Activated CD4-positive, alpha-beta T cell treated with anti-CD3 and anti-CD28 coated beads, Interleukin-2, amount 10 ng/mL, durations not matched to agents 7 days and 5 days (primary cell): ENCODE data around the gene PLCH1. TPM values are rescaled to one million over a fixed set of nuclear protein-coding genes. Genes with fewer than 3 reads are reported as not detected.

ENCODE experiments used
- CTCF ChIA-PET: fragments of 350-600 bp; sonication (Branson Sonifier 250); formaldehyde crosslinking; loops from one replicate; lab custom pipeline; 2021; ENCODE audit warnings: antibody characterized with exemption; lab: Charles Lee
- POLR2A ChIA-PET: fragments of 350-600 bp; sonication (Branson Sonifier 250); formaldehyde crosslinking; loops from one replicate; lab custom pipeline; 2021; ENCODE audit warnings: antibody characterized with exemption; lab: Charles Lee
- DNase-seq: peaks from one replicate; pipeline ENCODE4 v3.0.0-alpha.2; 2020
- H3K27ac Mint-ChIP-seq: one replicate; pipeline ENCODE4 v1.8.0; 2021; ENCODE audit warnings: mild to moderate bottlenecking, moderate library complexity, mixed read lengths
- H3K27me3 Mint-ChIP-seq: one replicate; pipeline ENCODE4 v1.8.0; 2021; ENCODE audit warnings: mixed read lengths
- H3K36me3 Mint-ChIP-seq: one replicate; pipeline ENCODE4 v1.8.0; 2021; ENCODE audit warnings: low read depth, mixed read lengths
- H3K4me1 Mint-ChIP-seq: one replicate; pipeline ENCODE4 v1.8.0; 2021; ENCODE audit warnings: mixed read lengths
- H3K4me3 Mint-ChIP-seq: one replicate; pipeline ENCODE4 v1.8.0; 2021; ENCODE audit warnings: mild to moderate bottlenecking, moderate library complexity, mixed read lengths
- H3K9me3 Mint-ChIP-seq: one replicate; pipeline ENCODE4 v1.8.0; 2021; ENCODE audit warnings: mixed read lengths
- total RNA-seq, 2 experiments: library from RNA; stranded (reverse); gene quantifications; one replicate each; pipeline ENCODE4 v1.2.3, GENCODE V29; 2021

PLCH1 gene
- total RNA-seq, 2 experiments from 2014 or later = 0.37 TPM

DNA sequence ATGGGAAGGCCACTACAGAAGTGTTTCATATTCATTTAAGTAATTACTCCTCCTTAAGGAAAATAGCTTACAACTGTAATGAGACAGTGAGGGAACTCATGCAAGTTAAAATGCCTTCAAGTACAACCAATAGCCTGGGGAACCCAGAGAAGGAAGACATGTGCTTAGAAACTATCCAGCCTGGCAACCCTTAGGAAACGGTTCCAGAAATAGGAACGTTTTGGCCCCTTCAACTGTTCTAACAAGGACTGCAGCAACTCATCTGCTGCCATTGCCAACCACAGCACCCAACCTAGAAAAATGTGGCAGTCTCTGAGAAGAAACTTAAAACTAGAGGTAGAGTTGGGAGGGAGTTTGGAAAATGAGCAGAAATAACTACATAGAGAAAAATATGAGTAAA lies 303.8 kb downstream of the PLCH1 start:
- POLR2A ChIA-PET = no interaction called here
- no peaks in the 10 kb centered on the region for H3K27me3 Mint-ChIP-seq
- H3K9me3 Mint-ChIP-seq = no peaks in the 10 kb centered on the region

DNA sequence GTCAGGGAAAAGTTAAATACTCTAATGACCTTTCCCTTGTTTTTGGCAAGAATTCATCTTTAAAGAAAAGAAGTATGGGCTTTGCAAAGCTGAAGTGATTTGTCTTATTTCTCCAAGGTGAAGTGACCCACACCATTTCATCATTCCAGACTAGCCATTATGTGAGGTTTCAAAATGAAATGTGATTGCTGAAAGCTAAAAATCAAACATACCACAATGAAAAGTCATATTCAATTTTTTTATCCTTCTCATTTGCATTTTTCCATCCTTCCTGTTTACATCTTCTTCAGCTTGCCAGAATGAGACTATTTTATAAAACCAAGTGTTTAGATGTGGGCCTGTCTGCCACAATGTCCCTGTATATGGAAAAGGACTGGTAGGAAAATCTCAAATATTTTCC lies 309.1 kb downstream of the PLCH1 start:
- ChIA-PET POLR2A (no interaction called here), CTCF (no interaction called here)
- Mint-ChIP-seq H3K36me3 (no peaks in the 10 kb centered on the region), H3K4me1 (no peaks in the 10 kb centered on the region), H3K4me3 (no peak overlapping the region), H3K27me3 (no peaks in the 10 kb centered on the region), H3K27ac (no peak overlapping the region), H3K9me3 (no peaks in the 10 kb centered on the region)
- no peak for DNase-seq

More for the DNA sequence above, 303.8 kb downstream of the PLCH1 start:
- DNase-seq = no peak
- Mint-ChIP-seq H3K36me3 (no peaks in the 10 kb centered on the region), H3K27ac (no peak overlapping the region), H3K4me1 (no peaks in the 10 kb centered on the region), H3K4me3 (no peak overlapping the region)
- CTCF ChIA-PET = no interaction called here

DNA sequence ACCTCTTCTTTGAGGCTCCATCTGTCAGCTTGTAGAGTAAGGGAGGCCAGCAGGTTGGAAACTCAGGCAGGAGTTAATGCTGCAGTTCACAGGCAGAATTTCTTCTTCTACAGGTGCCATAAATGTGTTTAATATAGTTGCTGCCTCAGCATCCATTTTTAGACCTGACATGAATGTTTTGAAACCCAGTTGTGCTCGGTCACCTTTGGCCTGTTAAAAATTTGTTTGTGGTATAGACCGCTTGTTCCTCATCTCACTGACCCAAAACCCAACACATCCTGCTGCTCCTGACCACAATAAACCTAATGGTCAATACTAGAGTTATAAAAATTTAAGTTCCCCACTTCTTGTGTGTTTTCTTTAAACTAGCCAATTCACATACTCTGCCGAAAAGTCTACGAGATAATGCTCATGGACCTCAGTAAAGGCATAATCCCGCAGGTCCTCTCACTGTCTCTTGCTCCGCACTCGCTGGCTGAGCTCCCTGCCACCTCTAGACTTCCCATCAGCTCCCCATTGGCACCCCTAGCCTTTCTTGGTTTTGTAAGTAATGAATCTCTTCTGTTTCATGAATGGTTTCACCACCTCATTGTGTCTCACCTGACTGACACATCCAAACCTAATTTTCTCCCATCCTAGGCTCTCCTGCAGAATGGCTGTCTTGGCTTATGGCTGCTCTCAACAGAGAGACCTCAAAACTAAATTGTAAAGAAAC lies 312.9 kb downstream of the PLCH1 start:
- H3K27ac Mint-ChIP-seq = no peak overlapping the region
- H3K4me1 Mint-ChIP-seq = no peaks in the 10 kb centered on the region
- H3K36me3 Mint-ChIP-seq = no peaks in the 10 kb centered on the region
- H3K9me3 Mint-ChIP-seq = peaks cover 8% of the 10 kb centered on the region
- POLR2A ChIA-PET = no interaction called here
- H3K27me3 Mint-ChIP-seq = no peaks in the 10 kb centered on the region
- no peak overlapping the region for H3K4me3 Mint-ChIP-seq
- CTCF ChIA-PET = no interaction called here
- no peak for DNase-seq

DNA sequence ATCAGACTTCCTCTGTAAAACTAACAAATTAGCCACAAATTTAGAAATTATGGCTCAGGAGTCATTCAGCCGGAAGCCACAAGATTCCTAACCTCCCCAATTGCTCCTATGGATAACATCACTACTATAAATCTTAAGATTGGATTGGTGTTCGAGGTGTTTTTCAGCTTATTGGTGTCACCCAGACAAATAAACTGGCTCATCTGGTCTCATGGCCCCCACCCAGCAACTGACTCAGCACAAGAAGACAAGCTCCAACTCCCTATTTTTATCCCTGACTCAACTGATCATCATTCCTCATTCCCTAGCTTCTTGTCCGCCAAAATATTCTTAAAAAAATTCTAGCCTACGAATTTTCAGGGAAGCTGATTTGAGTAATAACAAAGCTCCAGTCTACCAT lies 316.3 kb downstream of the PLCH1 start:
- no peaks in the 10 kb centered on the region for H3K27me3 Mint-ChIP-seq
- H3K4me1 Mint-ChIP-seq = no peaks in the 10 kb centered on the region
- no peak overlapping the region for H3K4me3 Mint-ChIP-seq
- DNase-seq = no peak
- H3K9me3 Mint-ChIP-seq = peaks cover 11% of the 10 kb centered on the region
- POLR2A ChIA-PET = no interaction called here
- H3K36me3 Mint-ChIP-seq = no peaks in the 10 kb centered on the region
- no peak overlapping the region for H3K27ac Mint-ChIP-seq
- CTCF ChIA-PET = interaction anchor here (1.0 kb wide), 1 partner anchor 11 kb away, joined by 4 read pairs; no protein-coding TSS in a partner anchor

DNA sequence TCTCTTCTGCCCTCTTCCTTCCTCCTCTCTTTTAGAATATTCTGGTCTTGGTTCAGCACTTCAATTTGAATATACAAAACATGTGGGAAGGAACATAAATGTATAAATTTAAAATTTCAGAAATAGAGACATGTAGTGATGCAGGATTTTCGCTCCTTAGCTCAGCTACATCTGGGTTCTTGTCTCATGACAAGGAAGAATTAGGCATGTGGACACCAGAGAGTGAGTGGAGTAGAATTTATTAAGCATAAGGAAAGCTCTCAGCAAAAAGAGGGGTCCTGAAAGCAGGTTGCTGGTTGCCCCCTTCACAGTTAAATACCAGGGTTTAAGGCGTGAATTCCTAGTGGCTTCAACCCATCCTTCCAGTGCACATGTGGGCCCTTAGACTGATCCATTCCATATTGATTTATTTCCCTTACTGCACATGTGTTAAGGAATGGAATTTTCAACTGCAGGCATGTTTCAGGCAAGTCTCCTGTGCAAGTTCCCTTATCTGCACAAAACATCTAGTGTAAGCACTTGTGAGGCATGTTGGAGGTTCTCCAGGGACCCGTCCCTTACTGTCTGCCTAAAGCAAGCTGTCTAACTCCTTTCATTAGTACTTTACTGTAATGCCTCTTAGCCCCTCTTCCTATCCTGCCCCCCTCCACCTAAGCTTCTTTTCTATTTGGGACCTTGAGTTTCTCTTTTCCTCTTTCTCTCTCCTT lies 318.2 kb downstream of the PLCH1 start:
- no peak for DNase-seq
- no peaks in the 10 kb centered on the region for H3K4me1 Mint-ChIP-seq

DNA sequence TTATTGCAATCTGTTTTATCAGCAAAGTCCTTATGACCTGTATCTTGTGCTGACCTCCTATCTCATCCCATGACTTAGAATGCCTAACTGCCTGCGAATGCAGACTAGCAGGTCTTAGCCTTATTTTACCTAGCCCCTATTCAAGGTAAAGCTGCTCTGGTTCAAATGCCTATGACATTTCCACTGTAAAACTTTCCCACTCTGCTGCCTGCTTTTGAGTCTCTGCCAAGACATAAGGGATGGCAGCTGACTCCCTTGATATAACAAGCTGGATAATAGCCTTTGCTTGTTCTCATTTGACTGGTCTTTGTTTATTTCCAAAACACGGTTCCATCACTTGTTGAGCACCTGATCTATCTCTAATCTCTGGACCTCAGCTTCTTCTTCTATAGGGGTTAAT lies 319.5 kb downstream of the PLCH1 start:
- no peaks in the 10 kb centered on the region for H3K27me3 Mint-ChIP-seq
- POLR2A ChIA-PET = interaction anchor here (0.6 kb wide), 1 partner anchor 1460 kb away, joined by 3 read pairs; no protein-coding TSS in a partner anchor
- no peaks in the 10 kb centered on the region for H3K4me1 Mint-ChIP-seq

More for the DNA sequence above, 318.2 kb downstream of the PLCH1 start:
- H3K4me3 Mint-ChIP-seq = no peak overlapping the region
- no peaks in the 10 kb centered on the region for H3K27me3 Mint-ChIP-seq
- H3K27ac Mint-ChIP-seq = no peak overlapping the region
- CTCF ChIA-PET = no interaction called here
- peaks cover 11% of the 10 kb centered on the region for H3K9me3 Mint-ChIP-seq
- no peaks in the 10 kb centered on the region for H3K36me3 Mint-ChIP-seq
- POLR2A ChIA-PET = no interaction called here

DNA sequence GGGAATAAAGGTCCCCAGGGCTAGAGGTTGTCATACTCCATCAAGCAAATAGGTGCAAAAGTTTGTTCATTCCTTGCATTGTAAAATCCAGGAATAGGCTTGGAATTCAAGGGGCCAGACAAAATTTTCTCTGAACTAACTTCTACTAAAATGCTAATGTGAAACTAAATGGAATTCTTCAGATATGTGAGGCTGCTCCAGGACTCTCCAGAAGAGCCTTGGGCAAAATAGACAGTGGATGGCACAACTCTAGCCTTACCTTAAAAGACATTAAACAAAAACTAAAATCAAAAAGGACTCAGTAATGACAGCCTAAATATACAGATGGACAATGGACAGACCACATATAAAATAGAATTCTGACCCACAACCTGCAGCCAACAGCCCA lies 320.6 kb downstream of the PLCH1 start:
- no peaks in the 10 kb centered on the region for H3K36me3 Mint-ChIP-seq
- POLR2A ChIA-PET = interaction anchor here (0.6 kb wide), 1 partner anchor 77 kb away, joined by 6 read pairs; no protein-coding TSS in a partner anchor

More for the DNA sequence above, 319.5 kb downstream of the PLCH1 start:
- DNase-seq = no peak
- peaks cover 11% of the 10 kb centered on the region for H3K9me3 Mint-ChIP-seq
- CTCF ChIA-PET = no interaction called here
- H3K27ac Mint-ChIP-seq = no peak overlapping the region
- no peak overlapping the region for H3K4me3 Mint-ChIP-seq
- H3K36me3 Mint-ChIP-seq = no peaks in the 10 kb centered on the region

DNA sequence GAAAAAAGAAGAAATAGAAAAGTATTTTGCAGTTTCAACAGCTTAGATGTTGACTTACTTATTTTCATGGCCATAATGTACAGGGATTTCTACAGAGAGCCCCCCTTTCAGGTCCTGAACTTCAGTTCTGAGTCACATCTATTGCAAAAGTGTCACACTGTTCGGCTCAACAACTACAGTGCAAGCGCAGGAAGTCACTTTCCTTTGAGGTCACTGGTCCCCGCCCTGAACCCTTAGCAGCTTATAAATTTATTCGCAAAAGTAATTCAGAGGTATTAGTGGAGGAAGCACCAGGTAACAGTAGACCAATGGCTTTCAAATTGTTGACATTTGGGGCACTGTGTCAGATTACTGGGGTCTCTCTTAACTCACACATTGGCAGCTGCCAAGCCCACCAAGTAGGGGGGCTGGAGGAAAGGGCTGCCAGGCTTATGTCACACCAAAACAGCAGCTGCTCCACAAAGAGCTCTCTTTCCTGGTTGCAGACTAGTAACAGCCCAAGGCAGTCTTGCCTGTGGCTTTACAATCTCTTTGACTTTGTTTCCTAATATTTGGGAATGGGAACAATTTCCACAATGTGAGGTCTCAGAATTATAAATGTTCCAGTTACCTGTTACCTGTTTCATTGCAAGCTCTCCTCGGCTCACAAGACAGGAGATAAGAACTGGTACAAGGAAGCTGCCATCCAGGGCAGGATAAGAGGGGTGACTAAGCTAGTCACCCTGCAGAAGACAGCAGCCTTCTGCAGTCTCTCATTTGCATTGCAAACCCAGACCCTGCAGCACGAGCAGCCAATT lies 321.1 kb downstream of the PLCH1 start:
- CTCF ChIA-PET = no interaction called here
- no peak overlapping the region for H3K4me3 Mint-ChIP-seq
- DNase-seq = no peak
- H3K9me3 Mint-ChIP-seq = peaks cover 11% of the 10 kb centered on the region
- H3K4me1 Mint-ChIP-seq = no peaks in the 10 kb centered on the region
- no peaks in the 10 kb centered on the region for H3K27me3 Mint-ChIP-seq
- POLR2A ChIA-PET = interaction anchor here (0.6 kb wide), 1 partner anchor 77 kb away, joined by 6 read pairs; no protein-coding TSS in a partner anchor
- no peak overlapping the region for H3K27ac Mint-ChIP-seq
- H3K36me3 Mint-ChIP-seq = no peaks in the 10 kb centered on the region

More for the DNA sequence above, 320.6 kb downstream of the PLCH1 start:
- H3K27ac Mint-ChIP-seq = no peak overlapping the region
- CTCF ChIA-PET = no interaction called here
- H3K4me3 Mint-ChIP-seq = no peak overlapping the region
- H3K27me3 Mint-ChIP-seq = no peaks in the 10 kb centered on the region
- no peaks in the 10 kb centered on the region for H3K4me1 Mint-ChIP-seq
- DNase-seq = no peak
- peaks cover 11% of the 10 kb centered on the region for H3K9me3 Mint-ChIP-seq

DNA sequence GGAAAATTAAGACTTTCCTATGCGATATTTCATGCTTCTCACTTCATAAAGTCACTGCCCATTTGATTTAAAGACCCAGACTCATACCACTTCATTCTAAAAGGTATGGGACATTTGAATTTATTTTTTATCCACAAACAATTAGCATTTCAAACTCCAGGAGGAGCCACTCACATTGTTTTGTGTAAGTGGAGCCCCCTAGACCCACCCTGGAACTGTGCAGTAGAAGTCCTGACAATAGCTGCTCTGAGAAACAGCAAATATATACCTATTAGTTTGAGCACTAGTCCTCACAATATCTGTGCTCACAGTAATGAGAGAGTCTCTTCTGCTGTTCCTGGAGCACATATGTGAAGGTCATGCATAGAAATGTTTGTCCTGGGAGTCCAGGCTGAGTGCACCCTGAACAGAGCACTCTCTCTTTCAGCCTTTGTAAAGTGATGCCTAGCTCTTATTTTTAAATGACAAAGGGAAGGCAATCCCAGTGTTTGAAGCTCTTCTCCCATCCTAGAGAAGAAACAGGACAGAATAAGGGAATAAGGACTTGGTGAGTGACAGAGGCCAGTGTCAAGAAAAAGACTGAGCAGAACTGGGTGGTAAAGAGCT lies 323.9 kb downstream of the PLCH1 start:
- H3K27ac Mint-ChIP-seq = no peak overlapping the region
- ChIA-PET CTCF (no interaction called here), POLR2A (no interaction called here)
- H3K4me1 Mint-ChIP-seq = no peaks in the 10 kb centered on the region
- H3K36me3 Mint-ChIP-seq = no peaks in the 10 kb centered on the region
- no peaks in the 10 kb centered on the region for H3K27me3 Mint-ChIP-seq
- DNase-seq = no peak
- H3K4me3 Mint-ChIP-seq = no peak overlapping the region
- peaks cover 4% of the 10 kb centered on the region for H3K9me3 Mint-ChIP-seq

DNA sequence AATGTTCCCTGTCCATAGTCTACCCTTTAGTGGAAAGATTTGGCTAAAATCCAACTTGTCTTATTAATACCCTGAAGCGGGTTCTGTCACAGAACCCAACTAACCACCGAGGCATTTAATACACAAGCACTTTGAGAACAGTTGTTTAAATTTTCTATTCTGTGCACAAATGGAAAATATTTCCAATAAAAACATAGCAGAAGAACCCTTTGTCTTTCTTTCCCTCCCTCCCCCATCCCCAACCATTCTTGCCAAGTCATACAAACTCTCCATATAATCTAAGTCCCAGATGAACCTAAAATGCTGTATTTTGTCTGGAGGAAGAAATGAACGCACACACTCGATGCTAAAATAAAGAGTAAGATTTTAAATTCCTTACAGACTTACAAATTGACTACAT lies 324.5 kb downstream of the PLCH1 start:
- Mint-ChIP-seq H3K4me1 (no peaks in the 10 kb centered on the region), H3K9me3 (peaks cover under 1% of the 10 kb centered on the region), H3K27me3 (no peaks in the 10 kb centered on the region), H3K36me3 (no peaks in the 10 kb centered on the region), H3K27ac (no peak overlapping the region), H3K4me3 (no peak overlapping the region)
- CTCF ChIA-PET = no interaction called here
- POLR2A ChIA-PET = no interaction called here
- no peak for DNase-seq

DNA sequence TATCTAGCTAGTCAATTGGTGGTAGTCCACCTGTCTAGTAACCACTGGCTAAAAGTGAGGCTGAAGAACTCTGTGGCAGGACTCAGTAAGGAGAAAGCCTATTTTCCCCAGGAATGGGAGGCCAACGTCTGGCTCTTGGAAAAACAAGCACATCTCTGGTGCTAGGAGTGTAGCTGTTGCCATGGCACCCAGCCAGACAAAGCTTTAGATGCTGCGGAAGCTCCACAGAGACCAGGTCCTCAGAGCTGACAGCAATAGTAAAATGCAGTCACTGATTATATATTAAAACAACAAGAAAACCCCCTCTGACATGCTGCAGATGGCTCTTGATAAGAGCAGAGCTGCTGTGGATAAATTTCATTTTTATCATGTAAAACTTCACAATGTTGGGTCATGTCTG lies 326.5 kb downstream of the PLCH1 start:
- no peak for DNase-seq
- H3K27ac Mint-ChIP-seq = no peak overlapping the region
- no peak overlapping the region for H3K4me3 Mint-ChIP-seq
- no peaks in the 10 kb centered on the region for H3K4me1 Mint-ChIP-seq
- no peaks in the 10 kb centered on the region for H3K9me3 Mint-ChIP-seq
- no peaks in the 10 kb centered on the region for H3K36me3 Mint-ChIP-seq
- ChIA-PET POLR2A (no interaction called here), CTCF (interaction anchor here (0.6 to 1.2 kb wide), 2 partner anchors 11 to 468 kb away, joined by 3 to 4 read pairs; no protein-coding TSS in a partner anchor)
- H3K27me3 Mint-ChIP-seq = no peaks in the 10 kb centered on the region

DNA sequence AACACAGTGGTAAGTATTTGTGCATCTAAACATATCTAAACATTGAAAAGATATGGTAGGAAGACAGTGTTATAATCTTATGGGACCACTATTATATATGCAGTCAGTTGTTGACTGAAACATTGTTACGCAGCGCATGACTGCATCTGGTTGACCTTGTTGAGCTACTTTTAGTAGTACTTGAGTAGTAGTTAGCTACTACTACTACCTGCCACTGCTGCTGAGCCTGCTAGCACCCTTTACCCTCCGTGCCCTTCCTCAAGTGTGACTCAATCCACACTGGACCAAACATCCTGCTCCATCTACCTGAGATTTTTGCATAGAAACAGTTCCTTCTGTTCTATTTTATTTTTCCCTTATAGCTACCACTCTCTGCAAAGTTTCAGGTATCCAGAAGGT lies 327.8 kb downstream of the PLCH1 start:
- Mint-ChIP-seq H3K27ac (no peak overlapping the region), H3K36me3 (no peaks in the 10 kb centered on the region), H3K4me1 (no peaks in the 10 kb centered on the region), H3K27me3 (no peaks in the 10 kb centered on the region), H3K9me3 (no peaks in the 10 kb centered on the region), H3K4me3 (no peak overlapping the region)
- POLR2A ChIA-PET = no interaction called here
- CTCF ChIA-PET = no interaction called here
- no peak for DNase-seq
